HT1080 (cell line): Measurements from ENCODE around the gene MACO1. TPM values are rescaled to one million over a fixed set of nuclear protein-coding genes. Genes with fewer than 3 reads are reported as not detected.
"Not testable (repeated sequence)": the region's sequence is repeated elsewhere in the genome, so short reads cannot be mapped to it uniquely, and the experiment has no call there.

Experiments
- DNase-seq: peaks from one replicate; pipeline ENCODE4 v3.0.0-alpha.2; 2015; ENCODE audit warnings: low read depth
- total RNA-seq: library from RNA; depleted of rRNA; stranded (reverse); fragments of >200 nt; shearing (Covaris generic); gene quantifications from 2 replicates; pipeline ENCODE4 v1.2.3, GENCODE V29; 2014

Gene MACO1
- total RNA-seq, 1 experiment from 2014 or later = 10.5 TPM

- DNase-seq = not testable (repeated sequence)
These were observed 10.0 kb upstream of the MACO1 start, which contains the start of gene RHCE for GRCh38 chr1:25420715-25421114. RHCE (minus strand) TSS chr1:25420825; CDS start chr1:25420786, 39 bp downstream.

DNA sequence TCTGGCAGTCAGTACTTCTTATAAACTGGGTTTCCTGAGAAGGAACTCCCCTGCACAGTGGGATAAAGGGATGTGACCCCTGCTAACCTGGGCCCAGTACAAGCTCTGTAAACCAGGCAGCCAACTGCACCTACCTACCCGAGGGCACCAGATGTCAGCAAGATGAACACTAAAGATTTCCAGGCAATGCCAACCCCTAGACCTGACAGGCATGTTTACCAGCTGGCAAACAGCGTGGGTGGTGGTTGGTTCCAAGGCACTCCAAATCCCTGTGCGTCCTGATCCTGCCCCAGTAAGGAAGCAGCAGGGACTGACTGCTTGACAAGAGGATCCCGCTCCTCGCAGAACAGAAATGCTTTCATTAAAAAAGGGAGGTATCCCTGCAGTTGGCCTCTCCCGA lies 7.5 kb upstream of the MACO1 start:
- DNase-seq = not testable (repeated sequence)

GRCh38 chr1:25425098-25426085 lies 5.3 kb upstream of the MACO1 start:
- no peak for DNase-seq

DNA sequence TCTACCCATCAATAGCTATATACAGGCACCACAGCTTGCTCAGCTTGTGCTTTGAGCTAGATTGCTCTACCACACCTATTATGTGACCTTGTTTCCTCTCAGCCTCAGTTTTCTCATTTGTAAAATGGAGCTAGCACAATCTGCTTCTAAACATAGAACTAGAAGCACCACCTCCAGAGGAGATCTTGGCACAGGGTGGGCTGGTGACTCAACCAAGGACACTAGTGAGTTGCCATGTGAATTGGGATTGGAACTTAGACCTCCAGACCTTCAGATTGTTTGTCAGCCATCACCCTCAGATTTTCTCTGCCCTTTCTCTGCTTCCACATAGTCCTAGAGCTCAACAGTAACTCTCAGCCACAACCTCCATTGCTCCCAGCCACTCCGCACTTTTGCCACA lies 3.0 kb upstream of the MACO1 start:
- DNase-seq = no peak

DNA sequence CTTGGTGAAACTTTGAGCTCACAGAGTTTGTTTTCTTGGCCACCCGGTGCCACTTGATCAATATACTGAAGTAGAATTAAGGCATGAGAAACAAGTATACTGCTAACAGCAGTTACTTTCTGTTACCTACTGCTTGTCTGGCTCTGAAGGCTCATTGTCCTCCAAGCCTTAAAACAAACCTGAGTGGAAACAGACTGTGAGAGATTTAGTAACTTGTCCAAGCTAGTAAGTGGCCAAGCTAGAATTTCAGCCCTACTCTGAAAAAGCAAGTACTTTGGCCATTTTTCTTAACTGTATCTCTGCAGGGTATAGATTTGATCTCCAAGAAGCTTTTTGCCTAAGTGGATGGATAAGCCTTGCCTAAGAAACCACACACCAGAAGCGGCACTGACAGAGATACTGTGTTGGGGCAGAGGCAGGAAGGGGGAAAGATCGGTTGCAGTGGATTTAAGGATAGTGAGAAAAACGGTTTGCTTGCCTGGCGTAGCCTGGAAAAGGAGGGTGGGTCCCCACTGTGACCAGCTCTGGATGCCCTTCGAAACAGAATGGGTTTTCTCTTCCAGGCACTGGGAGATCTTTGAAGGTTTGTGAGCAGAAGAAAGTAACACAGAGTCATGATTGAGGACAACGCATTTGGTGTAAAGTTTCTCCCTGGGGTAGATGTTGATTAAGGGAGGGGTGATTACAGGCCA lies 2.1 kb upstream of the MACO1 start:
- no peak for DNase-seq

DNA sequence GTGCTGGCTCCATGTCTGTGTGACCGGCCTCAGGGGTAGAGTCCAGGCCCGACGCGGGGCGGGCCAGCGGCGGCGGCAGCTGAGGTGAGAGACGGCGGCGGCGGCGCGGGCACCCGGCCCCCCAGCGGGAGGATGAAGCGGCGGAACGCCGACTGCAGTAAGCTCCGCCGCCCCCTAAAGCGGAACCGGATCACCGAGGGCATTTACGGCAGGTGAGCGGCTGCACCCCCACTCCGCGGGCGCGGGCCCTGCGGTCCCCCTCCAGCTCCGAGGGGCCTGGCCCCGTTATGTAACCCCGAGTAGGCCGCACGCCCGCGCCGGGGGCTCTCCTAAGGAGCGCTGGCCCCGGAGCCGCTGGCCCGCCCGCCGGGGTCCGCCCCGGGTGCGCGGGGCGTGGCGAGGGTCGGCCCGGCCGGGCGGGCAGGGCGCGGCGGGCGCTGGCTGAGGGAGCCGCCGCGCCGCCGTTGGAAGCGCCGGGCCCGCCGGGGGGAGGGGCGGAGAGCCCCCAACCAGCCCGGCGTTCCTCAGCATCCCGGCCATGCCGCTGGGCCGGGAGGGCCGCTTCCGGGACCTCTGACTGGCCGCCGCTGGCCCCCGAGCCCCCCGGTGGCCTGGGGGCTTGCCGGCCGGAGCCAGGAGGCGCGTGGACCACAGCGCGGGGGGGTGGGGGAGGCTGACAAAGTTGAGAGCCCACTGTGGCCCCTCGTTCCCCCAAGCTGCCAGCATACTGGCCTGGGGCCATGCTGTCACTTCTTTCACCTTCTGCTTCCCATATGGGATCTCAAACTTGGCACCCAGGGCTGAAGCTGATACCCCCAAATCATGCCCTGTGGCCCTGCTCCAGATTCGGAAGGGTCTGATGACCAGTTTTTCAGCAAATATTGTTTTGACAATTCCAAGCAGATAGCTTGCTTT lies 527 bp downstream of the MACO1 start:
- DNase-seq = no peak

DNA sequence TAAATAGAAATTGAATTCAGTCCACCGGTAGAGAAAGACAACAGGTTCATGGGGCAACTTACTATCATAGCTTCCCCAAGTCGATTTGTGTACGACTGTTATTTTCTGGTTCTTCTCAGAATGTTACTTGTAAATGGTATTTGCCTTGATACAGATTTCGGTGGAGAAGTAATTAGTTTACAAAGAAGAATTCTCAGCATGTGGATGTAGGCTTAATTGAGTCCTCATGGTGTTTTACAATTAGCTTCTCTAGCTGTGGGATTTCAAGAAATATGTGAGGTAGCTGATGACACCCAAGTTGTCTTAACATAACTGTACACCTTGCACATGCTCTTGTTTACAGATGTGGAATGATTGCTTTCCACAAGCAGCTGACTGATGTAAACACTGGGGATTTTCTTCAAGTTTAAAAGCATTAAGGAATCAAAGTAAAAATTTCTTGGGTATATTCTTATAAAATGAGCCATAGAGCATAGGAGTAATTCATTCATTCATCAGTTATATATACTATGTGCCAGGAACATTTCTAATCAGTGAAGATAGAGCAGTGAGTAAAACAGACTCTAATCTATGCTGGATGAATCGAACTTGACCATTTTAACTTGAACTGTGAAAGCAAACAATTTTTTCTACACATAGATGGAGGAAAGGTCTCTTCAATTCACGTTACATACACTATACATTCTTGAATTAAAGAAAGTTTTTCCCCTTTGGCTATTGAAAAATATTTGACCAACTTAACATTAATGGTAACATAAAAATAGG lies 1.4 kb downstream of the MACO1 start:
- no peak for DNase-seq

DNA sequence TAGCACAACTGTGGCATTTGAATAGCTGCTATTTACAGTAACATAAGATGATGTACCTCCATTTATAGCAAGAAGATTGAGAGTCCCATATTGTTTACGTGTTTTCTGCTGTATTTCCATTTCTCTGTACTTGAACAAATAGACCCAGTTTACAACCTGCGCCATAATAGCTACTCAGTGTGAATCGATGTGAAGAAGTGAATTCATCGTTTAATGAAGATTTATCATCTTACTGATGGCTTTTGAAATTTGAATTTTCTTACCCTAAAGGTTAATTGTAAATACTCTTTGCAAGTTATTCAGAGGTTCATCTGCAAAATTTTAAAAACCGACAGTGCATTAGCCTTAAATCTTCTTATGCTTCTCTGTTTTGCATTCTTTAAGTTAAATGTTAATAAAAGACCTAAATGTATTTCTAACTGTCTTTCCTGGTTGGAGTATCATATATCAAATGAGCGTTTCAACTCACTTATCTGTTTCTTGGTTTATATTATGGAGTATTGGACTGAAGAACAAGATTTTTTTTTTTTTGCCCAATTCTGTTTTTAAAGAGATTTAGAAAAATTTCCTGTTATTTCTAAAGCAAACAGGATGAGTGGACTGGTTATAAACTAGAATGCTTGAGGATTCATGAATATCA lies 2.2 kb downstream of the MACO1 start:
- DNase-seq = no peak

DNA sequence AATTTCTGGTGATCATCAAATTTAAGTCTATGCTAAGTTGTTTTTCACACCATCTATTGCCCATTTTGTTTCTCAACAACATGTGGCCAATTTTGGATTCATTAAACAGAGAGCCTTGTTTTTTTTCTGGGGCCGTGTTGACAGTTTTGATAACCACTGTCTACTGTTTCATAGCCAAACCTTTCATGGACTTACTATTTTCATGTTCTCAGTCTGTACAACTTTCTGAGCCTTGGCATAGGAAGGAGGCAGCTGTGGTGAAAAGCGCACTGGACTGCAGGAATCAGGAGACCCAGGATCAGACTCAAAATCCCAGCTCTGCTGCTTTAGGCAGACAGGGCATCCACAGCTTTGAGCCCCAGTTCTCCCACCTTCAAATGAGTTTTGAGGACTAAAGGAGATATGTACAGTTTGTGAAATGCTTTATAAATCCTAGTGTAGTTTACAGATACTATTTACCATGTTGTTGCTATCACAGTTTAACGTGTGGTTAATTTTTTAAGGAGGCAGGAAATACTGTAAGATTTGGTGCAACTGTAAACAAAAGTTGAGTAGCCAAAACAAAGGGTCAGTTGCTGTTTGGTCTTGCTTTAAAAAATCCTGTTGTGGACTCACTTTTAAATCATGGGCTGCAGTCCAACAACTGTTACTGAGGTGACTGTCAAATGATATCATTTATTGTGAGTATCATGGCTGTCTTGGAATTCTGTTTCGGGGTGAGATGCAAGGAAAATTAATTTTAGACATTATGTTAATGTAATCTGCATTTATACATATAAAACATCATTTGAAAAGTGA lies 2.9 kb downstream of the MACO1 start:
- no peak for DNase-seq

DNA sequence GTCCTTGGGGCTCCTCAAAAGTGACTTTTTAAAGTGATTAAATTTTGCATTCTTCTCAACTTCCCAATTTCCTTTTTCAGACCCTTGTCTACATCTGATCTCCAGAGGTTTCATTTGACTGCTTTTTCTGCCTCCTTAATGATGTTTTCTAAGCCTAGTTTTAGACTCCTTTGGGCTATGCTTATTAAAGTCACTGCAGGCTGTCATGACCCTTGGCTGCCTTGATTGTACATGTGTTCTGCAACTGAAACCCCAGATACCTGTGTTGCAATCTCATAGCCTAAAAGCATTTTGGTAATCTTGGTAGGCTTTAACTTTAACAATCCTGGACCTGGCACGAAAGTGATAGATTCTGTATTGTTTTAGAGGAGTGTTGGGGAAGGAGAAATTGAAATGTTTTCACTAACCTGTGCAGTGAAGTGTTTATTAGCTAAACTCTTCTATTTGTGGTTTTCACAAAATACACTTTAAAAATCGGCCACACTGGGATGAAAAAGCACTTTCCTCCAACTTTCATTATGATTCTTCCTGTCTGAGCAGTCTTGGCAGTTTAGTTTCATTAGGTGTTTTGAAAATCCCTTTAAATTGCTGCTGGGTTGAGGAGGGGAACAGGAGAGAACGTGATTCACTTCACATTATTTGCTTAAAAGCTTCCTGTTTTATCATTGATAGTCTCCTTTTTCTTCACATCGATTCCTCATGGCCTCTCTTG lies 4.9 kb downstream of the MACO1 start:
- DNase-seq = no peak

GRCh38 chr1:25437672-25438071 lies 7.0 kb downstream of the MACO1 start:
- no peak for DNase-seq

DNA sequence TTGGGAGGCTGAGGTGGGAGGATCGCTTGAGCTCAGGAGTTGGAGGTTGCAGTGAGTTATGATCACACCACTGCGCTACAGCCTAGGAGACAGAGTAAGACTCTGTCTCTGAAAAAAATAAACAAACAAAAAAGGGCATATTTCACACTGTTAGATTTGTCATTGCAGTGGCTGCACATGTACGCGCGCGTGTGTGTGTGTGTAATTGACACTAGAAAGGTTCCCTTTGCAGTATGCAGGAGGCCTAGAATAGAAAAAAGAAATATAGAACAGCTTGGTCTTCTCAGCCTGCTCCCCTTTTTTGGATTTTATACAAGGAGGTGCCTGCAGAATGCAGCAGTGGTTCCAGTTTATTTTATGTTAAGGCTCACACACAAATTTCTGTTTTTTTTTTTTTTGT lies 8.6 kb downstream of the MACO1 start:
- no peak for DNase-seq

- DNase-seq = peak; percentile 30
These were observed 11.5 kb downstream of the MACO1 start for GRCh38 chr1:25442178-25442577.

DNA sequence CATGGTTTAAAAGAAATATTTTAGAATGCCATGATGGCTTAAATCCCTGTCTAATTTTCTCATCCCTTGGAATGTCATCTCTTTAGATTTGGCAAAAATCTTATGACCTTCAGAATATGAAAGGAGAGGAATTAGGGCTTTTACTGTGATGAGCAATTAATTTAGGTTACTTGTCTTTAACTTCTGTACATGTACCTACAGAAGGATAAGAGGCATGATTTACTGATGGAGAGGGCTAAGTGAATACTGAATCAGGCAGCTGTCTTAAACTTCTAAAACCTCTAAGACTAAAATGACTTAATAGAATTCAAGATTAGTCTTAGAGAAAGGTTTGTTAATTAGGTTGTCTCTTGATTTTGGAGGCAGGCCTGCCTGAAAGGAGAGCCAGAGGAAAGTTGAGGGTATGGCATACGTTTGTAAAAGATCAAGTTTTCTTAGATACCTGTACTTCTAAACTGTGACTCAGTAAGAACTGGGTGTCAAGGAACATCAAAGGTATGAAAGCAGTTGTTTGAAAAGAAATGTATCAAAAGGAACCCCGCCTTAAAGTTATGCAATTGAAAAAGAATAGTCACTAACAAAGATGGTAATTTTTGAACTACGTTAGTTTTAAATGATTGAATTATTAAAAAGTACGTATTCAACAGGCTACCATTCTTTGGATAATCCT lies 12.5 kb downstream of the MACO1 start:
- DNase-seq = no peak

- not testable (repeated sequence) for DNase-seq
These were observed 13.9 kb downstream of the MACO1 start for GRCh38 chr1:25444604-25445003.

- DNase-seq = no peak
These were observed 15.4 kb downstream of the MACO1 start for GRCh38 chr1:25445993-25446538.

GRCh38 chr1:25447547-25447946 lies 16.9 kb downstream of the MACO1 start:
- no peak for DNase-seq

GRCh38 chr1:25450891-25451290 lies 20.2 kb downstream of the MACO1 start:
- no peak for DNase-seq
